ENCODE results near the gene DCUN1D2.
"Not testable (repeated sequence)": the region's sequence is repeated elsewhere in the genome, so short reads cannot be mapped to it uniquely, and the experiment has no call there.

Gene DCUN1D2

GRCh38 chr13:113443991-113444390 is 46.5 kb downstream of the DCUN1D2 start:
- DNase-seq, result no peak

DNA sequence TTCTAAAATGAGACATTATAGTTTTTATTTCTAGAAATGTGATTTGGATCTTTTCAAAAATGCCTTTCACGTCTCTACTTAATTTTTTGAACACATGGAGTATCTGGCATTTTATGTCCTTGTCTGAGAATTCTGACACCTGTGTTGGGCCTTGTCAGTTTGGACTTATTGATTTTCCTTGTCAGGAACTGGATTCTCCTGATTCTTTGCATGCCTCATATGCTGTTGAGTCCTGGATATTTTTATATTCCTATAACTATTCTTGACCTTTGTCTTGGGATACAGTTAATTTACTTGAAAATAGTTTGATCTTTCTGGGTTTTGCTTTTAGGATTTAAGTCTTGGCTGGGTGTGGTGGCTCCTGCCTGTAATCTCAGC is 47.5 kb downstream of the DCUN1D2 start:
- no peak for DNase-seq

GRCh38 chr13:113442354-113442984 is 48.0 kb downstream of the DCUN1D2 start:
- no peak for DNase-seq

GRCh38 chr13:113441661-113442060 is 48.9 kb downstream of the DCUN1D2 start:
- no peak for DNase-seq

- no peak for DNase-seq
Observed at GRCh38 chr13:113437408-113438010, 53.0 kb downstream of the DCUN1D2 start.

DNA sequence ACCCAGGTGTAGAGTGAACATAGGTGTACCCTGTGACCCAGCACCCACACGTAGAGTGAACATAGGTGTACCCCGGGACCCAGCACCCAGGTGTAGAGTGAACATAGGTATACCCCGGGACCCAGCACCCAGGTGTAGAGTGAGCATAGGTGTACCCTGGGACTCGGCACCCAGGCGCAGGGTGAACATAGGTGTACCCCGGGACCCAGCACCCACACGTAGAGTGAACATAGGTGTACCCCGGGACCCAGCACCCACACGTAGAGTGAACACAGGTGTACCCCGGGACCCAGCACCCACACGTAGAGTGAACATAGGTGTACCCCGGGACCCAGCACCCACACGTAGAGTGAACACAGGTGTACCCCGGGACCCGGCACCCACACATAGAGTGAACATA is 53.6 kb downstream of the DCUN1D2 start:
- not testable (repeated sequence) for DNase-seq

- not testable (repeated sequence) for DNase-seq
Observed at GRCh38 chr13:113435907-113436306, 54.6 kb downstream of the DCUN1D2 start.

- DNase-seq, result no peak
Observed at GRCh38 chr13:113433391-113433916, 57.1 kb downstream of the DCUN1D2 start.

DNA sequence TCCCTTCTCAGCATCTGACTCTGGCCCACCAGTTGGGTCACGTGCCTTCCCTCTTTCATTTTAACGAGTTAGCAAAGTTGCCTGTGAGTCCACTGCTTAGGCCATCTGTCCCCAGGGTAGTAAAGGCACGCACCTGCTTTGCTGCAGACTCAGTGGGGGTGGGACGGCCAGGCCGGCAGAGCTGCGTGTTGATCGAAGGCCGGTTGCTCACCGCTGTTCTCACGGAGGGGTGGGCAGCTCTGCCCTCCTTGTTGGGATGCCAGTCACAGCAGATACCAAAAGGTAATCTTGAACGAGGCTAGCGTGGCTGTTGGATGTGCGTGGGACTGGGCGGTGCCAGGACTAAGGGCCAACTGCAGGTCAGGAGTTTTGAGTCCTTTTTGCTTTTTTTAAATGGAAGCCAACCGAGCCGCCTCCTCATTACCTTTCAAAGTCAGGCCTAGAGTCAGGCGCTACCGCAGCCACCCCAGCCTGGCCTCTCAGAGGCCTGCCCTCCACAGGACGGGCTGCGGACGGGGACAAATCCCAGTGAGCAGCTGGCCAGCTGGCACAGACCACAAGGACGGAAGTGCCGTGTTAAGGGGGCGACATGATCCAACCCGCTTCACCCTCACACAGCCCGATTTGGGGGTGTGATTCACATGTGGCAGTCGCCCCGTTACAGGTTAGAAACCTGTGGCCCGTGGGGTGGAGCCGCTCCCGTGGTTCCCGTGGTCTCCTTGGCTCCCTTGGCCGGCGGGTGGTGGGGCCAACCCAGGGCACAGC is 57.8 kb downstream of the DCUN1D2 start:
- no peak for DNase-seq

- no peak for DNase-seq
Observed at GRCh38 chr13:113431171-113431570, 59.3 kb downstream of the DCUN1D2 start.

DNA sequence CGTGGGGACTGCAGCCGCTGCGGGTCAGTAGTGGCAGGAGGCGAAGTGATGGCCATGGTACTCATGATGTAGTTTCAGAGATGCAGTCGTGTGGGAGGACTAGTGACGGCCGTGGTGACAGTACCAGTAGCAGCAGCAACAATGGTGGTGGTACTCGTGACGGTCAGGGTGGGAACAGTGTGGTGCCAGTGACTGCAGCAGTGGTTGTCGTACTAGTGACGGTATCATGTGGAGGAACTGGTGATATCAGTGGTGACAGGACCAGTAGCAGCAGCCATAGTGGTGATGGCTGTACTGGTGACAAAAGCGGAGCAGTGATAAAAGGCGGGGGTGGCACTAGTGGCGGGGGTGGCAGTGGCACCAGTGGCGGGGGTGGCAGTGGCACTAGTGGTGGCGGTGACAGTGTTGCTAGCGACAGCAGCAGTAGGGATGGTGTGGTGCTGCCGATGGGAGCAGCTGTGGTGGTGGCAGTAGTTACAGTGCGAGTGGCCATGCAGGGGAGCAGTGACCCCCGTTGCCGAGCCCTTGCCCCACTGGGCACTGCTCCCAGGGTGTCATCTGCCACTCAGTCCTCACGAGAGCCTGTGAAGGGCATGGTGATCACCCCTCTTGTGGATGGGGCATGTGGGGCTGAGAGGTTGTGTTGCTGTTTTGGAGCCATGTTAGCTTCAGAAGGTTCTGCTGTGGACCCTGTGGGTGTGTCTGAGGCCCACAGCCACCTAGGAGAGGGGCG is 60.0 kb downstream of the DCUN1D2 start:
- DNase-seq, result no peak

- DNase-seq, result no peak
Observed at GRCh38 chr13:113429608-113429985, 60.9 kb downstream of the DCUN1D2 start.

DNA sequence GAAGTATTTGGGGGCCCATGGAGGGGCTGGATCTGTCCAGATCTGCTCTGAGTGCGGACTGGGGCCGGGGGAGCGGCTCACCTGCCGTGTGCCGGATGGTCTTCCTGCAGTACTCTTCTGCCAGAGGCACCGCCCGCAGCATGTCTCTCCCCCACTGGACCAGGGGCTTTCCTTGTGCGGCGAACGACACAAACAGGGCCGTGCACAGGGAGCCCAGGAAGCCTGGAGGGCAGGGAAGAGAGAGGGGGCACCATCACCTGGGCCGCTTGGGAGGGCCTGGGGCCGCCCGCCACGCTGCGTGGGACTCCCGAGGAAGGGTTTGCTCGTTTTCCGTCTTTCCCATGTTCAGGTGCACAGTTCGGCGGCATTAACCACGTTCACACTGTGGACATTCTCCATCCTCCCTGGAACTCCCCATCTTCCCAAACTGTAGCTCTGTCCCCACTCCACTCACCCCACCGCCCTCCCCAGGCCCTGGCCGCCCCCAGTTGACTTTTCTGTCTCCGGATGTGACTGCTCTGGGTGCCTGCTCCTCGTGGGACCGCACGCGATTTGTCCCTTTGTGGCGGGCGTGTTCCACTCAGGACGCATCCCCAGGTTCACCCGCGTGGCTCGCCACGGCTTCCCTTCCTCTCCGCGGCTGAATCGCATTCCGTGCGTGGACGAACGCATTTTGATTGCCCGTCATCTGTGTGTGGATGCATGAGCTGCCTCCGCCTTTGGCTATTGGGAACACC is 61.5 kb downstream of the DCUN1D2 start:
- DNase-seq, result no peak

GRCh38 chr13:113428469-113428865 is 62.0 kb downstream of the DCUN1D2 start:
- no peak for DNase-seq

DNA sequence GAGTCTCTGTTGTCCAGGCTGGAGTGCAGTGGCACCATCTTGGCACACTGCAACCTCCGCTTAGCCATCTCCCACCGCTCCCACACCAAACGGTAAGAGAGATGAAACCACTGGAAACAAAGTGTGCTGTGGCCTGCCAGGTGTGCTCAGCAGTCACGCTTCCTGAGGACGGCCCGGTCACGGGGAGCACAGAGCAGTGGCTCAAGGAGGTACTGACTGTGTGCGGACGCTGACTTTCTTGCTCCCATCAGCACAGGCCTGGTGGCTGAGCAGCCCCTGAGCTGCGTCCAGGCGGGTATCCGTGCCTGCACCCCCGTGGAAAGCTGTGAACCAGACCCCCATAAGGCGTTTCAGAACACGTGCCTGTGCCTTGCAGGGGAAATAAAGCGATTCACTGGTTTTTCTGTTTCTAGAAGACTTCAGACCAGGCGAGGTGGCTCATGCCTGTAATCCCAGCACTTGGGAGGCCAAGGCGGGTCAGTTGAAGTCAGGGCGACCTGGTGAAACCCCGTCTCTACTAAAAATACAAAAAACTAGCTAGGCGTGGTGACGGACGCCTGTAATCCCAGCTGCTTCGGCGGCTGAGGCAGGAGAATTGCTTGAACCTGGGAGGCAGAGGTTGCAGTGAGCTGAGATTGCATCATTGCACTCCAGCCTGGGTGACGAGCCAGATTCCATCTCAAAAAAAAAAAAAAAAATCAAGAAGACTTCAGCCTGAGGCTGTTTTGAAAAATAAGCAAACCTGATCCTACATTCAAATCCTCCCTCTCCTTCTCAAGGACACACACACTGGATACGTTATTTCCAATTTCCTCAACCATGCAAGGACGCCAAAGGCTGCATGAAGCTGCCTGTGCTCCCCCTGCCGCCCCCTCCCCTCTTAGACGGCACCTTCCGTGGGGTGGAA is 62.7 kb downstream of the DCUN1D2 start:
- no peak for DNase-seq

GRCh38 chr13:113426591-113426986 is 63.9 kb downstream of the DCUN1D2 start:
- no peak for DNase-seq

DNA sequence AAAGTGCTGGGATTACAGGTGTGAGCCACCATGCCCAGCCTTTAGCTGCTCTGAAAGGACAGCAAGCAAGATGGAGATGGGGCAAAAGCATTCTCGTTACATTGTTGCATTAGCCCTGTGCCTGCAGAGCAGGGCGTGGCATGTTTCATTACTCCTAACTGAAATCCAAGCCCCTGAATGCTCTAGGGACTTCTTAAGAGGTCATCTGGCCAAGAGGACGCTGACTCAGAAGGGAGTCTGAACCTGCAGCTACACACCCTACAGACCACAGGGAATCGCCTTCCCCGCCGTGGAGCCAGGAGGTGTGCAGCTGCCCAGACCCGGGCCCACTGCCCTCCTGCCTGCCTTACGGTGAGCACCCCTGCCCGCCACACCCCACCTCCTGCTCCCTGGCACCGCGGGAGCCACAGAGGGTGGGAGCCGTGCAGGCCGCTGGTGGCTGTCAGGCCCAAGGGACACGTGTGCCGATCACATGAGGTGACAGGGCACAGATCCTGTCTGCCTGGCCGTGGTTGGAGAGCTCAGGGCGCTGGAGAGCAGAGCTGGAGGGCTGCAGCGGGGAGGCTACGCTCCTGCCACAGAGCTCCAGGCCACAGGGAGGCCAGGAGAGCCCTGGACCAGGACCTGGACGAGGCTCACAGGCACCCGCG is 64.4 kb downstream of the DCUN1D2 start:
- DNase-seq, result no peak

DNA sequence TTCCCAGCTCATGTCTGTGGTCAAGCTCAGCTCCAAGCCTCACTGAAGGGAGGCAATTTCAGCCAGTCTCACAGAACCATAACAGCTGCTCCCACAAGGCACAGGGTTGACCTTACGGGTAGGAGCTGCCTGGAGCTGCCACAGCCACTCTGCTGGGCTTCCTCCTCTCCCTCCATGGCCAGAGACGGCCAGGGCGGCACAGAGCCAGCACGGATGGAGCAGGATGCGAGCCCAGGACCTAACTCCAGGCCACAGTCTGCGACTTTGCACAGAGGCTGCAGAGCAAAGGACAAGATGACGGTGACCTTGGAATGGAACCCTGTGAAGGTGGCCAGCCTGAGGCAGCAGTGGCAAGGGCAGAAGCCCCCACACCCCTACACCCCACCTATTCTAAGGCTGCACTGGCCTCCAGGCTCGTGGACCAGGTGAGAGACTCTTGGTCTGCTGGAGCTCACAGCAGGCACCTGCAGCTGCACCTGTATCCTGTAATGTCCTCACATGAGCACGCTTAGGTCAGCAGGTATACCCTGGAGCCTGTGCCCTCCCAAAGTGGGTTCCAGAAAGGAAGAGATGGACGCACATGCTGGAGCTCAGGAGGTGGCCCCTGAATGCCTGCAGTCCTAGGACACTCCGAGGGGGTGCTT is 66.9 kb downstream of the DCUN1D2 start:
- no peak for DNase-seq

DNA sequence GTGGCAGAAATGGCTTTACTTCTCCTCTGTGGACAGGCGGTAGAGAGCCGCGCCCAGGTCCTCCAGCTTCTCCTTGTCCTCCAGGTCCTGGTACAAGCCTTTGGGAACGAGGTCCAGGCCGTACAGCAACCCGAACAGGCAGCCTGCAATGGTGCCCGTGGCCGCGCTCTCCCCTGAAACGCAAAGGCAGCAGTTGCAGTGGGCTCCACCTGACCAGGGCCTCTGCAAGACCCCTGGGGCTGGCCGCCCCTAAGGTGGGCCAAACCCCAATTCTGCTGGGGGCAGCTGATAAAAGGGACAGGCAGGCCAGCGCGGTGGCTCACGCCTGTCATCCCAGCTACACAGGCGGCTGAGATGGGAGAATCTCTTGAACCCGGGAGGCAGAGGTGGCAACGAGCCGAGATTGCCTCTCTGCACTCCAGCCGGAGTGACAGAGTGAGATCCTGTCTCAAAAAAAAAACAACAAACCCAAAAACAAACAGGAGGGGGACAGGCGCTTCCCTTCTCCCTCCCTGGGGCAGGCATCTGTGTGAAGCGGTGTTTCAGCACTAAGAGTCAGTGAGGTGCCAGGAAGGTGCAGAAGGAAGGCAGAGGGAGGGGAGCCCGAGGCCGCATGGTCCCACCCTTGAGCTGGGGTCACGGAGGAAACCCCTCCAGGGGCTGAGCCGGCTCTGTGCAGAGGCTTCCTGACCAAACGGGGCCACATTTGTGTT is 67.5 kb downstream of the DCUN1D2 start:
- no peak for DNase-seq

Data from NCI-H2081 (cell line).